Heart left ventricle (tissue), 13 donors: ENCODE data around the gene SLC15A3.
A peak's percentile ranks its signal among the peaks of the same experiment; 100 is the strongest.

Experiments
- POLR2A ChIP-seq, 2 donors: fragments of 450-650 bp; IDR thresholded peaks; one replicate each; pipeline ENCODE4 v1.6.1; 2017; ENCODE audit warnings: antibody characterized with exemption in 2 of 2, mild to moderate bottlenecking in 2 of 2, moderate library complexity in 2 of 2
- TF ChIP-seq, protein P1 (sequence below), 12 donors: fragments of 200-600 bp; sonication (generic) in 4 of 12; IDR thresholded peaks; one replicate each; pipeline versions ENCODE4 v1.5.0 to v1.8.0; 2018 to 2022; ENCODE audit warnings: antibody characterized with exemption in 12 of 12, mild to moderate bottlenecking in 5 of 12
- donor health status: ischemic (EF 13 %, LVEDD 7.1; RV severe dilation, severe dysfunction).
- donor health status: DM: no; HTN: yes; CAD: no.
- donor health status: DM: no; HTN: no; CAD: no.
- donor health status: ischemic (EF 25% LVEDD 6.9; RV normal size, moderate dysfunction).
- donor health status: ischemic (EF 25% LVEDD 5.7; RV mildly dilated, moderate dysfunction).
- donor health status: ischemic (EF 35%, LVEDD 5.7; RV mildly dilated, moderate dysfunction).
- donor health status: nonischemic (EF 11% LVEDD 7.7; RV severe dilation, severe dysfunction).
- donor health status: DM: yes; HTN: yes; CAD: no.
- donor health status: PGD.
- donor health status: ischemic (EF 29% LVEDD 5.4; RV normal size, mild dysfunction).
- donor health status: nonischemic (EF 23%, LVEDD 6.1; RV moderate dilation, normal function).

DNA sequence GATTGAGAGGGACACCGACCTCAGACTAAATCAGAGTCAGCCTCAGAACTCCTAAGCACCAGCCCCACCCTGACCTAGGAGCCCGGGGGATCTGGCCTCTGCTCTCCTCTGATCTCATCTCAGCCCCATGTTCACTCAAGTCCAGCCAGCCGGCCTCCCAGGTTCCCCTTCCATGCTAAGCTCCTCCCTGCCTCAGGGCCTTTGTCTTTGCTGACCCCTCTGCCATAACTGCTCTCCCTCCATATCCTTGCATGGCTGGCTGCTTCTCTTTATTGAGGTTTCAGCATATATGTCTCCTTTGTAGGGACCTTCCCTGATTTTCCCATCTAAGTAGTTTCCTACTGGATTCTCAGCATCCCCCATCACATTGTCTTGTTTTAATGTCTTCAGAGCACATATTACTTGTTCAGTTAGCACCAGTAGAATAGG lies 780 bp upstream of the SLC15A3 start:
- peak in 1 of 2 donors; percentile 5 for TF ChIP-seq POLR2A (IDR thresholded peaks at IDR 0.05)
- TF ChIP-seq, protein P1, sequence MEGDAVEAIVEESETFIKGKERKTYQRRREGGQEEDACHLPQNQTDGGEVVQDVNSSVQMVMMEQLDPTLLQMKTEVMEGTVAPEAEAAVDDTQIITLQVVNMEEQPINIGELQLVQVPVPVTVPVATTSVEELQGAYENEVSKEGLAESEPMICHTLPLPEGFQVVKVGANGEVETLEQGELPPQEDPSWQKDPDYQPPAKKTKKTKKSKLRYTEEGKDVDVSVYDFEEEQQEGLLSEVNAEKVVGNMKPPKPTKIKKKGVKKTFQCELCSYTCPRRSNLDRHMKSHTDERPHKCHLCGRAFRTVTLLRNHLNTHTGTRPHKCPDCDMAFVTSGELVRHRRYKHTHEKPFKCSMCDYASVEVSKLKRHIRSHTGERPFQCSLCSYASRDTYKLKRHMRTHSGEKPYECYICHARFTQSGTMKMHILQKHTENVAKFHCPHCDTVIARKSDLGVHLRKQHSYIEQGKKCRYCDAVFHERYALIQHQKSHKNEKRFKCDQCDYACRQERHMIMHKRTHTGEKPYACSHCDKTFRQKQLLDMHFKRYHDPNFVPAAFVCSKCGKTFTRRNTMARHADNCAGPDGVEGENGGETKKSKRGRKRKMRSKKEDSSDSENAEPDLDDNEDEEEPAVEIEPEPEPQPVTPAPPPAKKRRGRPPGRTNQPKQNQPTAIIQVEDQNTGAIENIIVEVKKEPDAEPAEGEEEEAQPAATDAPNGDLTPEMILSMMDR (IDR thresholded peaks at IDR 0.05), result no peak
